ENCODE measurements around the gene PDE2A. TPM values are rescaled to one million over a fixed set of nuclear protein-coding genes. Genes with fewer than 3 reads are reported as not detected.

Gene PDE2A
- total RNA-seq, 1 experiment from 2014 or later = 3.7 TPM

DNA sequence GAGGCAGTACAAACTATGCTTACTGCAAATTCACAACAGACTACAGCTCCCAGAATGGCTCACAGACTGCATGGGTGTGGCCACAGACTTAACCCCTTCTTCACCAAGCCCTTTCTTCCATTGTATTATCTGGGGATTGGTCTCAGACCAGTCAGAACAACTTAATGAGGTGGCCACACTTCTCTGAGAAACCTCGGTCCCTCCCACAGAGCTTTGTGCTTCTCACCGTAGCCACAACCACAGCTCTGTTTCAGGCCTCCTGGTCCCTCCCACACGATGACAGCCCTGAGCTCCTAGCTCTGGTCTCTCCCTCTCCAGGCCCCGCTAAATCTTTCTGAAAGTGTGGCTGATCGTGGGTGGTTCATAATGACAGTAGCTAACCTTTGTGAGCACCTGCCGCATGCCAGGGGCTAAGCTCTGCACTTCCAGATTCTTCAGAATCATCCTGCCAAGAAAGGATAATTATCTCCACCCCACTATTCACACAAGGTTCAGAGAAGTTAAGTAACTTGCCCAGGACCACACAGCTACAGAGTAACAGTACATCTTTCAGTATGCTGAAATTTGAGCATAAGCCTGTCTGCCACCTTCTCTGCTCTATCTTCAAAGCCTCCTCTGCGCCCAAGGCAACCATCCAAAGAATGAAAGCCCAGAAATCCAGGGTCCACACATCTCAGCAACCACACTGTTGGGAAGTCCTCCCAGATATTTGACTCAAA lies 5.4 kb downstream of the PDE2A start (continued):
- TF ChIP-seq AFF4 (CRISPR knock-in tag; IDR thresholded peaks at IDR 0.05; ENCODE audit: borderline replicate concordance) = no peak
- no peak for TF ChIP-seq JAZF1 (CRISPR knock-in tag; IDR thresholded peaks at IDR 0.05)
- TF ChIP-seq NR3C1 (CRISPR knock-in tag; conservative IDR thresholded peaks at IDR 0.05; ENCODE audit: low read depth) = no peak
- TF ChIP-seq PRDM15 (CRISPR knock-in tag; IDR thresholded peaks at IDR 0.05) = no peak
- TF ChIP-seq ZNF512 (CRISPR knock-in tag; IDR thresholded peaks at IDR 0.05; ENCODE audit: borderline replicate concordance) = no peak
- no peak for TF ChIP-seq ZNF423 (CRISPR knock-in tag; IDR thresholded peaks at IDR 0.05)
- TF ChIP-seq, protein P1, sequence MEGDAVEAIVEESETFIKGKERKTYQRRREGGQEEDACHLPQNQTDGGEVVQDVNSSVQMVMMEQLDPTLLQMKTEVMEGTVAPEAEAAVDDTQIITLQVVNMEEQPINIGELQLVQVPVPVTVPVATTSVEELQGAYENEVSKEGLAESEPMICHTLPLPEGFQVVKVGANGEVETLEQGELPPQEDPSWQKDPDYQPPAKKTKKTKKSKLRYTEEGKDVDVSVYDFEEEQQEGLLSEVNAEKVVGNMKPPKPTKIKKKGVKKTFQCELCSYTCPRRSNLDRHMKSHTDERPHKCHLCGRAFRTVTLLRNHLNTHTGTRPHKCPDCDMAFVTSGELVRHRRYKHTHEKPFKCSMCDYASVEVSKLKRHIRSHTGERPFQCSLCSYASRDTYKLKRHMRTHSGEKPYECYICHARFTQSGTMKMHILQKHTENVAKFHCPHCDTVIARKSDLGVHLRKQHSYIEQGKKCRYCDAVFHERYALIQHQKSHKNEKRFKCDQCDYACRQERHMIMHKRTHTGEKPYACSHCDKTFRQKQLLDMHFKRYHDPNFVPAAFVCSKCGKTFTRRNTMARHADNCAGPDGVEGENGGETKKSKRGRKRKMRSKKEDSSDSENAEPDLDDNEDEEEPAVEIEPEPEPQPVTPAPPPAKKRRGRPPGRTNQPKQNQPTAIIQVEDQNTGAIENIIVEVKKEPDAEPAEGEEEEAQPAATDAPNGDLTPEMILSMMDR (IDR thresholded peaks at IDR 0.05) = no peak

- no peak for ATAC-seq
- Mint-ChIP-seq H3K27ac (no peak overlapping the region), H3K27me3 (ENCODE audit: low read depth) (peaks cover 22% of the 10 kb centered on the region), H3K4me1 (peaks cover 25% of the 10 kb centered on the region), H3K4me3 (no peak overlapping the region), H3K36me3 (peaks cover 8% of the 10 kb centered on the region), H3K9me3 (peaks cover 13% of the 10 kb centered on the region)
- ChIA-PET CTCF (interaction anchor here (1.1 to 1.4 kb wide), 4 partner anchors 18 to 128 kb away, joined by 3 to 5 read pairs (median 4); partner anchors contain the start of gene STARD10), POLR2A (no interaction called here)
- no peak for DNase-seq (ENCODE audit: low spot score)
- no peak for TF ChIP-seq CDX4 (CRISPR knock-in tag; IDR thresholded peaks at IDR 0.05; ENCODE audit: borderline replicate concordance)
- TF ChIP-seq E2F4 (CRISPR knock-in tag; IDR thresholded peaks at IDR 0.05; ENCODE audit: borderline replicate concordance, low read depth) = no peak
- TF ChIP-seq NR3C1 (CRISPR knock-in tag; conservative IDR thresholded peaks at IDR 0.05; ENCODE audit: low read depth) = no peak
- TF ChIP-seq NR2C2 (CRISPR knock-in tag; IDR thresholded peaks at IDR 0.05) = no peak
- no peak for TF ChIP-seq ZNF671 (CRISPR knock-in tag; IDR thresholded peaks at IDR 0.05)
- TF ChIP-seq CREM (CRISPR knock-in tag; IDR thresholded peaks at IDR 0.05) = no peak
- no peak for TF ChIP-seq FOXK1 (CRISPR knock-in tag; IDR thresholded peaks at IDR 0.05)
- no peak for TF ChIP-seq ETV6 (CRISPR knock-in tag; IDR thresholded peaks at IDR 0.05)
- TF ChIP-seq OVOL2 (CRISPR knock-in tag; IDR thresholded peaks at IDR 0.05; ENCODE audit: borderline replicate concordance) = no peak
- TF ChIP-seq MAX (CRISPR knock-in tag; IDR thresholded peaks at IDR 0.05) = no peak
- TF ChIP-seq RELA (CRISPR knock-in tag; IDR thresholded peaks at IDR 0.05; ENCODE audit: borderline replicate concordance) = no peak
- no peak for TF ChIP-seq ATF6 (CRISPR knock-in tag; IDR thresholded peaks at IDR 0.05)
Measured at GRCh38 chr11:72665911-72666472, 8.2 kb downstream of the PDE2A start.

Measured in WTC11 (cell line).